HG03066 (cell line): Measurements from ENCODE around the gene GUCA1C.
A peak's percentile ranks its signal among the peaks of the same experiment; 100 is the strongest.

Experiments used
- ATAC-seq: cut with Tn5 transposase; IDR thresholded peaks from one replicate; pipeline ENCODE4 v1.9.1; 2021; ENCODE audit warnings: low read depth; ENCODE audit not compliant: unreplicated experiment

Gene GUCA1C

GRCh38 chr3:108914774-108915641 lies 38.7 kb downstream of the GUCA1C start:
- ATAC-seq, result peak; percentile 91

- no peak for ATAC-seq
Observed at GRCh38 chr3:108909799-108910198, 43.9 kb downstream of the GUCA1C start.

- no peak for ATAC-seq
Observed at GRCh38 chr3:108907194-108907593, 46.5 kb downstream of the GUCA1C start.

GRCh38 chr3:108899530-108899929 lies 54.1 kb downstream of the GUCA1C start:
- ATAC-seq, result no peak

- no peak for ATAC-seq
Observed at GRCh38 chr3:108897883-108898282, 55.8 kb downstream of the GUCA1C start.

- no peak for ATAC-seq
Observed at GRCh38 chr3:108894981-108895380, 58.7 kb downstream of the GUCA1C start.

GRCh38 chr3:108891833-108892232 lies 61.8 kb downstream of the GUCA1C start:
- ATAC-seq, result no peak

GRCh38 chr3:108887777-108888176 lies 65.9 kb downstream of the GUCA1C start:
- no peak for ATAC-seq

- no peak for ATAC-seq
Observed at GRCh38 chr3:108887121-108887520, 66.6 kb downstream of the GUCA1C start.

- no peak for ATAC-seq
Observed at GRCh38 chr3:108883373-108883772, 70.3 kb downstream of the GUCA1C start.

- no peak for ATAC-seq
Observed at GRCh38 chr3:108882762-108883161, 70.9 kb downstream of the GUCA1C start.

- no peak for ATAC-seq
Observed at GRCh38 chr3:108879915-108880314, 73.8 kb downstream of the GUCA1C start.

GRCh38 chr3:108877901-108878300 lies 75.8 kb downstream of the GUCA1C start:
- ATAC-seq, result no peak

GRCh38 chr3:108863799-108864135 lies 89.9 kb downstream of the GUCA1C start:
- ATAC-seq, result no peak

- ATAC-seq, result no peak
Observed at GRCh38 chr3:108862865-108863798, 90.5 kb downstream of the GUCA1C start.

- ATAC-seq, result no peak
Observed at GRCh38 chr3:108861401-108861800, 92.3 kb downstream of the GUCA1C start.
